K562 (cell line): ENCODE results near the gene ESD. TPM values are rescaled to one million over a fixed set of nuclear protein-coding genes. Genes with fewer than 3 reads are reported as not detected.

Source experiments
- ATAC-seq: fragments of 200-7000 bp; cut with Tn5 transposase; 3 replicates; pipeline ENCODE4 v1.9.1; 2020; ENCODE audit warnings: moderate library complexity
- BruUV-seq: library from RNA; stranded (reverse); fragments of 400-500 nt; replicated peaks from 2 replicates; lab custom pipeline; 2021; lab: Mats Ljungman, UMichigan
- CTCF ChIA-PET: fragments of 300-600 bp; formaldehyde crosslinking; extraction: SDS; loops from one replicate; lab custom pipeline; 2021; ENCODE audit warnings: low intra/inter-chr PET ratio; lab: Yijun Ruan, JAX
- POLR2A ChIA-PET: fragments of 300-600, 350-650 bp; sonication (Branson Sonifier 250); formaldehyde crosslinking; extraction: SDS; loops from one replicate; lab custom pipeline; 2021; ENCODE audit warnings: antibody characterized with exemption, inconsistent platforms; lab: Yijun Ruan, JAX
- DNase-seq, 4 experiments: peaks; one replicate each; pipeline versions ENCODE4 v3.0.0 to v3.0.0-alpha.2; 2011 to 2018; ENCODE audit warnings: low spot score in 3 of 4, mixed read lengths in 3 of 4; ENCODE audit errors: extremely low read depth in 1 of 4
- FAIRE-seq: peaks from 2 replicates; lab custom pipeline; 2011; peaks lifted over from hg19 to GRCh38; lab: Jason Lieb, UNC
- H2AFZ ChIP-seq: 2 replicates; pipeline ENCODE4 v1.6.0; 2011; ENCODE audit warnings: low read depth, low read length, control low read depth, inconsistent platforms
- H3K27ac ChIP-seq: fragments of 200-600 bp; 3 replicates; pipeline ENCODE4 v1.8.0; 2011; ENCODE audit warnings: low read depth, mild to moderate bottlenecking, control low read depth, inconsistent platforms, low read length, moderate library complexity, mixed read lengths; ENCODE audit errors: extremely low read depth
- H3K27me3 ChIP-seq, 2 experiments: fragments of 300-600 bp in 1 of 2; 2 replicates in 1 of 2; 3 replicates in 1 of 2; pipeline versions ENCODE4 v1.6.0 to v1.8.0; 2011; ENCODE audit warnings: inconsistent platforms in 2 of 2, low read length in 2 of 2, mild to moderate bottlenecking in 1 of 2, mixed read lengths in 1 of 2, moderate library complexity in 1 of 2; ENCODE audit not compliant: control insufficient read depth in 2 of 2, insufficient read depth in 2 of 2
- H3K36me3 ChIP-seq: fragments of 300-600 bp; 3 replicates; pipeline ENCODE4 v1.8.0; 2011; ENCODE audit warnings: mild to moderate bottlenecking, low read length, inconsistent platforms; ENCODE audit not compliant: control insufficient read depth, insufficient read depth
- H3K4me1 ChIP-seq, 2 experiments: fragments of 200-600 bp in 1 of 2; replicated peaks in 1 of 2; 2 replicates in 1 of 2; 3 replicates in 1 of 2; pipeline versions ENCODE4 v1.5.1 to v1.8.0; 2011; ENCODE audit warnings: inconsistent platforms in 2 of 2, low read length in 2 of 2, mild to moderate bottlenecking in 1 of 2, mixed read lengths in 1 of 2, moderate library complexity in 1 of 2; ENCODE audit not compliant: control insufficient read depth in 2 of 2, insufficient read depth in 2 of 2
- H3K4me2 ChIP-seq: 2 replicates; pipeline ENCODE4 v1.6.1; 2011; ENCODE audit warnings: low read length, control low read depth, inconsistent platforms, mixed read lengths; ENCODE audit not compliant: insufficient read depth
- H3K4me3 ChIP-seq: fragments of 200-600 bp; sonication (generic), shearing (Covaris generic); 2 replicates; pipeline ENCODE4 v1.5.1; 2016; ENCODE audit warnings: control low read depth, inconsistent platforms
- H3K79me2 ChIP-seq: fragments of 200-600 bp; 3 replicates; pipeline ENCODE4 v1.8.0; 2011; ENCODE audit warnings: low read length, inconsistent platforms; ENCODE audit not compliant: control insufficient read depth, insufficient read depth
- H3K9ac ChIP-seq, 2 experiments: 2 replicates each; pipeline versions ENCODE4 v1.6.0 to v1.6.1; 2011; ENCODE audit warnings: low read depth in 2 of 2, low read length in 2 of 2, control low read depth in 1 of 2, inconsistent platforms in 1 of 2, mild to moderate bottlenecking in 1 of 2, mixed read lengths in 1 of 2; ENCODE audit not compliant: insufficient read depth in 1 of 2
- H3K9me1 ChIP-seq: one replicate; pipeline ENCODE4 v1.6.0; 2011; ENCODE audit warnings: inconsistent platforms, mild to moderate bottlenecking, low read length, moderate library complexity; ENCODE audit not compliant: control insufficient read depth, insufficient read depth
- H3K9me3 ChIP-seq: replicated peaks from 2 replicates; pipeline ENCODE4 v1.5.1; 2011; ENCODE audit warnings: low read depth, low read length, inconsistent platforms; ENCODE audit not compliant: control insufficient read depth, insufficient read depth
- H4K20me1 ChIP-seq: replicated peaks from 2 replicates; pipeline ENCODE4 v1.6.1; 2011; ENCODE audit warnings: low read length, inconsistent platforms, mixed read lengths; ENCODE audit not compliant: control insufficient read depth, insufficient read depth
- HIVEP1 ChIP-seq: fragments of 250-450 bp; sonication (Bioruptor Pico); IDR thresholded peaks from 2 replicates; pipeline ENCODE4 v1.4.0; 2020; ENCODE audit warnings: mild to moderate bottlenecking
- IRF9 ChIP-seq: fragments of 450-650 bp; IDR thresholded peaks from 2 replicates; pipeline ENCODE4 v1.6.1; 2016; ENCODE audit warnings: missing biosample characterization, missing genetic modification characterization
- MCM2 ChIP-seq: fragments of 450-650 bp; IDR thresholded peaks from 2 replicates; pipeline ENCODE4 v1.6.1; 2017; ENCODE audit warnings: low read depth, mild to moderate bottlenecking
- NUFIP1 ChIP-seq: fragments of 450-650 bp; IDR thresholded peaks from 2 replicates; pipeline ENCODE4 v1.6.1; 2018; ENCODE audit not compliant: partially characterized antibody
- SMARCC2 ChIP-seq: fragments of 450-650 bp; IDR thresholded peaks from 2 replicates; pipeline ENCODE4 v1.6.1; 2017; ENCODE audit warnings: antibody characterized with exemption, moderate library complexity, mild to moderate bottlenecking, low read depth
- TAF15 ChIP-seq: fragments of 200-400 bp; formaldehyde crosslinking; IDR thresholded peaks from 2 replicates; pipeline ENCODE4 v1.6.1; 2017; ENCODE audit warnings: mild to moderate bottlenecking, low read depth, low read length, moderate library complexity
- TFAM ChIP-seq: fragments of 250-450 bp; sonication (Bioruptor Pico); conservative IDR thresholded peaks from 2 replicates; pipeline ENCODE4 v1.5.0; 2021; ENCODE audit warnings: mild to moderate bottlenecking, moderate library complexity
- ZNF766 ChIP-seq: fragments of 200-800 bp; sonication (Bioruptor generic); conservative IDR thresholded peaks from 2 replicates; pipeline ENCODE4 v1.6.1; 2016; ENCODE audit warnings: missing genetic modification characterization, missing compliant biosample characterization
- WGBS: fragments of 100-300 bp; shearing (Covaris generic); methylation state at CpG from one replicate; pipeline ENCODE4 v1.1.6; 2016; ENCODE audit warnings: low coverage, mixed read lengths; ENCODE audit not compliant: insufficient coverage; ENCODE audit errors: missing lambda C conversion rate; 5-methylcytosine and 5-hydroxymethylcytosine counted together
- in situ Hi-C: fragments of 300-500 bp; cut with MboI; formaldehyde crosslinking; loops from 4 replicates; pipeline ENCODE4 v1.15.0; 2018; ENCODE audit warnings: inconsistent platforms, mixed read lengths
- intact Hi-C: fragments of 100-400 bp; cut with micrococcal nuclease; formaldehyde crosslinking; loops from 2 replicates; pipeline ENCODE4 v1.14.2; 2022
- polyA plus RNA-seq, 8 experiments: library from polyadenylated mRNA; depleted of rRNA in 4 of 8; stranded (reverse) in 5 of 8; unstranded in 3 of 8; fragments of >200 nt; fragmentation: Nextera tagmentation in 2 of 8; fragmentation: Illumina TruSeq in 1 of 8; extraction: Ambion mirVana in 2 of 8; extraction: Trizol in 1 of 8; gene quantifications; 2 replicates each; pipeline versions ENCODE4 v1.2.1 to v1.2.3, GENCODE V29; 2011 to 2014; ENCODE audit warnings: inconsistent platforms in 1 of 8, missing spikeins in 1 of 8
- total RNA-seq, 7 experiments: library from RNA; depleted of rRNA in 6 of 7; stranded (reverse); fragments of >200 nt in 6 of 7; fragmentation: Illumina TruSeq in 2 of 7; extraction: Trizol in 2 of 7; gene quantifications; 2 replicates each; pipeline versions ENCODE4 v1.2.1 to v1.2.3, GENCODE V29; 2011 to 2021; ENCODE audit warnings: low replicate concordance in 1 of 7

The ESD gene
- total and polyA plus RNA-seq, 9 of the 15 experiments (the other 6 are each of a cell fraction or from before 2014, with no cell fraction given): 88.9 to 402 (median 232) TPM

GRCh38 chr13:46817095-46817494 lies 20.1 kb upstream of the ESD start (continued):
- TF ChIP-seq SMARCC2: no peak
- TF ChIP-seq MCM2: no peak

DNA sequence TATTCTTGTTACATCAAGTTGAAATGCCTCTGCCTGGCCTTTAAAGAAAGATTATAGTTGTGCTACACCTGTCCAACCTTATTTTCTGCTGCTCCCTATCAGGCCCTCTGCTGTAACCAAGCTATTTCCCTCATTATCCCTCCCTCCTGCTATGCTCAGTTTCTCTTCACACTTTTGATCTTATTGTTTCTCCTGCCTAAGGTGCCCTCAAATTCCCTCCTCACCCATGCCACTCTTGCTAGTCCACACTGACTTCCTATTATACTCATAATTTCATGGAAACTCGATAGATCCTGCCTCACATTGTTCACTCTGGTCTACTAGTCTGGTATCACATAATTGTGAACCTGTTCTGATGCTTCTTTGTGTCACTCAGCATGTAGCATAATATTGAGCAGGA lies 19.4 kb upstream of the ESD start:
- no peak overlapping the region for H3K9ac ChIP-seq
- 0% methylated on average over 1 of the region's 1 CpG for WGBS

More for the DNA sequence above, 19.4 kb upstream of the ESD start:
- Histone ChIP-seq H3K9me1 (no peaks in the 10 kb centered on the region), H3K27ac (no peak overlapping the region), H3K4me3 (no peak overlapping the region), H3K27me3 (no peaks in the 10 kb centered on the region), H2AFZ (no peak overlapping the region), H3K4me1 (no peaks in the 10 kb centered on the region), H3K79me2 (no peaks in the 10 kb centered on the region), H3K9me3 (no peaks in the 10 kb centered on the region), H3K4me2 (no peak overlapping the region), H3K36me3 (no peaks in the 10 kb centered on the region), H4K20me1 (no peaks in the 10 kb centered on the region)
- POLR2A ChIA-PET: no interaction called here
- intact Hi-C loops: no loop called here
- DNase-seq (no peak), FAIRE-seq (no peak), ATAC-seq (no peak)
- in situ Hi-C loops: no loop called here
- TF ChIP-seq TFAM: no peak
- no peak for TF ChIP-seq TAF15
- TF ChIP-seq IRF9: no peak
- no peak for TF ChIP-seq HIVEP1 (CRISPR knock-in tag)
- TF ChIP-seq NUFIP1: no peak
- no peak for TF ChIP-seq ZNF766 (CRISPR knock-in tag)
- BruUV-seq: no TSS peak
- CTCF ChIA-PET: no interaction called here
